Measurements from ENCODE around the gene MPRIP. TPM values are rescaled to one million over a fixed set of nuclear protein-coding genes. Genes with fewer than 3 reads are reported as not detected.

The MPRIP gene
- total and polyA plus RNA-seq, 2 donors (not counting 3 experiments of a cell fraction or from before 2014, with no cell fraction given): 94.6 to 246 TPM

DNA sequence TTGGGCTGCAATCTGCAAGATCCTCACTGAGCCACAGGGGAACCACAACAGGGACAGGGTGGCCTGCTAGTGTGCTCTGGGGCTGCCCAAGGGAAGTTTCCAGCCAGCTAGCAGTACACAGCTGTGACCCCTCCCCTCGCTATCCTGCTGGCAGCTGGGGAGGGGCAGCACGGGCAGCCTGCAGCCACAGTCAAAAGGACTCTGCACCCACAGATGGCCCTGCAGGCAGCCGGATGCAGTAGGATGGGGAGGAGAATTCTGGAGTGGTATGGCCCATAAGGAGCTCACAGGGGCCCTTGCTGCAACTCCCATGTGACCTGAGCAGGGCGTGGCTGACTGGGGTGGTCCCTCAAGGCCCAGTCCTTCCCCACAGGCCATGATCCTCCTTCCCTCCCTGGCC lies 89.6 kb downstream of the MPRIP start:
- Histone ChIP-seq H2AFZ (ENCODE audit: low read depth, low read length) (no peak overlapping the region), H3K9me1 (replicated peaks; ENCODE audit: control insufficient read depth, extremely low read depth, insufficient read depth, low read length) (no peaks in the 10 kb centered on the region), H3K4me1 (ENCODE audit: control insufficient read depth, extremely low read depth, insufficient read depth, low read length) (no peaks in the 10 kb centered on the region), H3K27me3 (ENCODE audit: control insufficient read depth in 2 of 2, insufficient read depth in 2 of 2, low read length in 2 of 2) (no peaks in the 10 kb centered on the region), H3K4me3 (replicated peaks in 1 of 3; ENCODE audit: insufficient read depth in 1 of 3, low read depth in 1 of 3, low read length in 3 of 3) (no peak overlapping the region), H3K9me3 (replicated peaks; ENCODE audit: control insufficient read depth, insufficient read depth, low read length) (no peaks in the 10 kb centered on the region), H4K20me1 (replicated peaks; ENCODE audit: control insufficient read depth, extremely low read depth, insufficient read depth, low read length) (no peaks in the 10 kb centered on the region), H3K79me2 (ENCODE audit: control insufficient read depth, insufficient read depth, low read length) (peaks cover 2% of the 10 kb centered on the region), H3K27ac (ENCODE audit: insufficient read depth, low read depth, low read length) (no peak overlapping the region), H3K4me2 (ENCODE audit: insufficient read depth, low read length) (no peak overlapping the region), H3K9ac (replicated peaks; ENCODE audit: extremely low read depth, insufficient read depth, low read length) (no peak overlapping the region), H3K36me3 (ENCODE audit: control insufficient read depth in 2 of 2, extremely low read depth in 1 of 2, insufficient read depth in 2 of 2, low read length in 2 of 2) (peaks cover 11 to 53% of the 10 kb centered on the region in 2 experiments)
- no peak for DNase-seq (ENCODE audit: low read depth, low spot score)
- no peak for FAIRE-seq
- dilution Hi-C loops (cut with MboI; ENCODE audit: extremely low pct_ligation_motif_present, low sequenced_read_pairs): no loop called here
- ChIA-PET POLR2A (no interaction called here), CTCF (interaction anchor here (0.5 to 2.8 kb wide), 2 partner anchors 10 to 46 kb away, joined by 3 to 12 read pairs; no protein-coding TSS in a partner anchor)
- TF ChIP-seq FOS (IDR thresholded peaks at IDR 0.05; ENCODE audit: borderline replicate concordance, insufficient read depth, low read length): no peak
- TF ChIP-seq EZH2 (IDR thresholded peaks at IDR 0.05; ENCODE audit: borderline replicate concordance, low read depth, low read length, severe bottlenecking): no peak
- TF ChIP-seq GATA2 (IDR thresholded peaks at IDR 0.05; ENCODE audit: insufficient read depth, insufficient read length, low read depth, low read length): no peak
- no peak for TF ChIP-seq MYC (IDR thresholded peaks at IDR 0.05; ENCODE audit: low read depth, low read length)
- no peak for TF ChIP-seq POLR2A (IDR thresholded peaks at IDR 0.05; ENCODE audit: low read depth, low read length)
- TF ChIP-seq, protein P1, sequence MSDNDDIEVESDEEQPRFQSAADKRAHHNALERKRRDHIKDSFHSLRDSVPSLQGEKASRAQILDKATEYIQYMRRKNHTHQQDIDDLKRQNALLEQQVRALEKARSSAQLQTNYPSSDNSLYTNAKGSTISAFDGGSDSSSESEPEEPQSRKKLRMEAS (IDR thresholded peaks at IDR 0.05; ENCODE audit: insufficient read depth, insufficient read length): no peak
- TF ChIP-seq, protein P2, sequence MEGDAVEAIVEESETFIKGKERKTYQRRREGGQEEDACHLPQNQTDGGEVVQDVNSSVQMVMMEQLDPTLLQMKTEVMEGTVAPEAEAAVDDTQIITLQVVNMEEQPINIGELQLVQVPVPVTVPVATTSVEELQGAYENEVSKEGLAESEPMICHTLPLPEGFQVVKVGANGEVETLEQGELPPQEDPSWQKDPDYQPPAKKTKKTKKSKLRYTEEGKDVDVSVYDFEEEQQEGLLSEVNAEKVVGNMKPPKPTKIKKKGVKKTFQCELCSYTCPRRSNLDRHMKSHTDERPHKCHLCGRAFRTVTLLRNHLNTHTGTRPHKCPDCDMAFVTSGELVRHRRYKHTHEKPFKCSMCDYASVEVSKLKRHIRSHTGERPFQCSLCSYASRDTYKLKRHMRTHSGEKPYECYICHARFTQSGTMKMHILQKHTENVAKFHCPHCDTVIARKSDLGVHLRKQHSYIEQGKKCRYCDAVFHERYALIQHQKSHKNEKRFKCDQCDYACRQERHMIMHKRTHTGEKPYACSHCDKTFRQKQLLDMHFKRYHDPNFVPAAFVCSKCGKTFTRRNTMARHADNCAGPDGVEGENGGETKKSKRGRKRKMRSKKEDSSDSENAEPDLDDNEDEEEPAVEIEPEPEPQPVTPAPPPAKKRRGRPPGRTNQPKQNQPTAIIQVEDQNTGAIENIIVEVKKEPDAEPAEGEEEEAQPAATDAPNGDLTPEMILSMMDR (IDR thresholded peaks at IDR 0.05; ENCODE audit: extremely low read depth in 1 of 2, insufficient read depth in 1 of 2, low read depth in 1 of 2, low read length in 2 of 2): no peak
- TF ChIP-seq JUN (IDR thresholded peaks at IDR 0.05; ENCODE audit: borderline replicate concordance, insufficient read depth, insufficient read length, low read depth): no peak
- TF ChIP-seq POLR2AphosphoS5 (IDR thresholded peaks at IDR 0.05; ENCODE audit: insufficient read depth, low read depth, low read length): no peak
- BruUV-seq (replicated peaks): no TSS peak
- intact Hi-C loops (cut with micrococcal nuclease): no loop called here

Data from endothelial cell of umbilical vein (primary cell).